ENCODE measurements around the gene BCL2L14.
A peak's percentile ranks its signal among the peaks of the same experiment; 100 is the strongest.

The BCL2L14 gene

GRCh38 chr12:12064596-12064995, 6.1 kb upstream of the BCL2L14 start:
- no peak for DNase-seq

- DNase-seq: no peak
These were observed 2.0 kb upstream of the BCL2L14 start for GRCh38 chr12:12068751-12069150.

- no peak for DNase-seq
These were observed 754 bp upstream of the BCL2L14 start for GRCh38 chr12:12069821-12070548.

GRCh38 chr12:12072064-12072760, 1.5 kb downstream of the BCL2L14 start:
- peak; percentile 46 to 54 for DNase-seq

- no peak for DNase-seq
These were observed 8.6 kb downstream of the BCL2L14 start for GRCh38 chr12:12079291-12079690.

- DNase-seq: peak in 1 of 2 donors; percentile 17
These were observed 11.2 kb downstream of the BCL2L14 start for GRCh38 chr12:12081836-12082497.

GRCh38 chr12:12083688-12084087, 12.9 kb downstream of the BCL2L14 start:
- DNase-seq: no peak

GRCh38 chr12:12086362-12086761, 15.6 kb downstream of the BCL2L14 start:
- DNase-seq: no peak

- DNase-seq: no peak
These were observed 16.4 kb downstream of the BCL2L14 start for GRCh38 chr12:12086973-12087692.

GRCh38 chr12:12087693-12088034, 16.9 kb downstream of the BCL2L14 start:
- no peak for DNase-seq

- no peak for DNase-seq
These were observed 17.4 kb downstream of the BCL2L14 start for GRCh38 chr12:12088147-12088546.

- DNase-seq: no peak
These were observed 18.0 kb downstream of the BCL2L14 start for GRCh38 chr12:12088761-12089160.

- DNase-seq: no peak
These were observed 20.3 kb downstream of the BCL2L14 start for GRCh38 chr12:12091071-12091470.

GRCh38 chr12:12091977-12092663, 21.4 kb downstream of the BCL2L14 start:
- no peak for DNase-seq

- no peak for DNase-seq
These were observed 23.7 kb downstream of the BCL2L14 start for GRCh38 chr12:12094481-12094880.

GRCh38 chr12:12095021-12095420, 24.3 kb downstream of the BCL2L14 start:
- no peak for DNase-seq

- no peak for DNase-seq
These were observed 27.4 kb downstream of the BCL2L14 start for GRCh38 chr12:12097891-12098690.

GRCh38 chr12:12098691-12099015, 27.9 kb downstream of the BCL2L14 start:
- no peak for DNase-seq

- no peak for DNase-seq
These were observed 28.4 kb downstream of the BCL2L14 start for GRCh38 chr12:12099102-12099501.

GRCh38 chr12:12107678-12108077, 36.9 kb downstream of the BCL2L14 start:
- no peak for DNase-seq

- DNase-seq: no peak
These were observed 37.8 kb downstream of the BCL2L14 start for GRCh38 chr12:12108441-12109058.
